Endodermal cell (in vitro differentiated cells): ENCODE measurements around the gene LDLRAD2. TPM values are rescaled to one million over a fixed set of nuclear protein-coding genes. Genes with fewer than 3 reads are reported as not detected.
"Not testable (repeated sequence)": the region's sequence is repeated elsewhere in the genome, so short reads cannot be mapped to it uniquely, and the experiment has no call there.

Experiments used
- DNase-seq: peaks from one replicate; pipeline ENCODE4 v3.0.0-alpha.2; 2017
- H3K27ac ChIP-seq: 2 replicates; pipeline ENCODE4 v1.5.1; 2013; ENCODE audit warnings: mild to moderate bottlenecking, low read depth, low read length, moderate library complexity
- H3K27me3 ChIP-seq: 2 replicates; pipeline ENCODE4 v1.6.1; 2013; ENCODE audit warnings: mild to moderate bottlenecking, low read length, moderate library complexity; ENCODE audit not compliant: insufficient read depth, control insufficient read depth, poor library complexity, severe bottlenecking
- H3K36me3 ChIP-seq: 2 replicates; pipeline ENCODE4 v1.7.0; 2013; ENCODE audit warnings: mild to moderate bottlenecking, low read length, moderate library complexity; ENCODE audit not compliant: control insufficient read depth, insufficient read depth
- H3K4me1 ChIP-seq: one replicate; pipeline ENCODE4 v1.7.0; 2013; ENCODE audit warnings: low read length; ENCODE audit not compliant: control insufficient read depth, insufficient read depth
- H3K4me3 ChIP-seq: 2 replicates; pipeline ENCODE4 v1.5.1; 2013; ENCODE audit warnings: mild to moderate bottlenecking, low read length, moderate library complexity
- H3K9ac ChIP-seq: 2 replicates; pipeline ENCODE4 v1.6.1; 2013; ENCODE audit warnings: mild to moderate bottlenecking, low read length, moderate library complexity; ENCODE audit not compliant: poor library complexity, severe bottlenecking; ENCODE audit errors: extremely low read depth
- H3K9me3 ChIP-seq: 2 replicates; pipeline ENCODE4 v1.6.1; 2013; ENCODE audit warnings: mild to moderate bottlenecking, low read length, moderate library complexity; ENCODE audit not compliant: control insufficient read depth
- H3K27ac Mint-ChIP-seq: 2 replicates; pipeline ENCODE4 v1.8.0; 2020; ENCODE audit warnings: mixed read lengths
- H3K27me3 Mint-ChIP-seq: 2 replicates; pipeline ENCODE4 v1.8.0; 2021; ENCODE audit warnings: mild to moderate bottlenecking, mixed read lengths; ENCODE audit not compliant: insufficient read depth
- H3K36me3 Mint-ChIP-seq: 2 replicates; pipeline ENCODE4 v1.8.0; 2020; ENCODE audit warnings: low read depth, mixed read lengths
- H3K4me1 Mint-ChIP-seq: 2 replicates; pipeline ENCODE4 v1.8.0; 2020; ENCODE audit warnings: mixed read lengths
- H3K4me3 Mint-ChIP-seq: 2 replicates; pipeline ENCODE4 v1.8.0; 2020; ENCODE audit warnings: mild to moderate bottlenecking, moderate library complexity, mixed read lengths
- H3K9me3 Mint-ChIP-seq: 2 replicates; pipeline ENCODE4 v1.8.0; 2020; ENCODE audit warnings: mild to moderate bottlenecking, mixed read lengths
- CTCF ChIP-seq: fragments of 200-600 bp; sonication (generic); conservative IDR thresholded peaks from 2 replicates; pipeline ENCODE4 v1.5.0; 2021; ENCODE audit warnings: antibody characterized with exemption, mild to moderate bottlenecking
- WGBS, 2 experiments: methylation state at CpG; one replicate each; pipeline versions ENCODE4 v1.1.5 to v1.1.7; 2013; ENCODE audit warnings: missing lambda C conversion rate in 2 of 2, mixed read lengths in 1 of 2; ENCODE audit not compliant: insufficient coverage in 1 of 2, insufficient read length in 1 of 2; 5-methylcytosine and 5-hydroxymethylcytosine counted together
- total RNA-seq, 2 donors: library from RNA; stranded (reverse); fragmentation: NEBNext Ultra II Directional in 1 of 2; extraction: Animal tissue kit (Norgen Biotek cat#: 25700) in 1 of 2; gene quantifications; 2 replicates in 1 of 2; 3 replicates in 1 of 2; pipeline ENCODE4 v1.2.1, GENCODE V29; 2021

The LDLRAD2 gene
- total RNA-seq, 2 donors from 2014 or later: 0.58 to 0.88 TPM

GRCh38 chr1:21764615-21765423 lies 47.2 kb upstream of the LDLRAD2 start:
- Mint-ChIP-seq H3K9me3 (no peaks in the 10 kb centered on the region), H3K27ac (peak overlapping the region; percentile 80), H3K4me3 (no peak overlapping the region), H3K4me1 (peaks cover 21% of the 10 kb centered on the region), H3K27me3 (no peaks in the 10 kb centered on the region), H3K36me3 (peaks cover 2% of the 10 kb centered on the region)
- H3K27ac ChIP-seq: peak overlapping the region; percentile 24
- H3K4me3 ChIP-seq: no peak overlapping the region
- no peak for TF ChIP-seq CTCF
- no peaks in the 10 kb centered on the region for H3K36me3 ChIP-seq
- 84 to 88% methylated on average over 10 to 13 of the region's 13 CpGs for WGBS, 2 experiments
- H3K9me3 ChIP-seq: no peaks in the 10 kb centered on the region
- no peaks in the 10 kb centered on the region for H3K27me3 ChIP-seq
- H3K9ac ChIP-seq: no peak overlapping the region
- DNase-seq: peak; percentile 69
- H3K4me1 ChIP-seq: no peaks in the 10 kb centered on the region

GRCh38 chr1:21766210-21766609 lies 45.9 kb upstream of the LDLRAD2 start:
- no peak for TF ChIP-seq CTCF
- 96 to 100% methylated on average over 3 to 4 of the region's 4 CpGs for WGBS, 2 experiments
- H3K36me3 ChIP-seq: no peaks in the 10 kb centered on the region
- H3K27ac ChIP-seq: no peak overlapping the region
- H3K9me3 ChIP-seq: no peaks in the 10 kb centered on the region
- DNase-seq: no peak
- Mint-ChIP-seq H3K36me3 (peaks cover 2% of the 10 kb centered on the region), H3K9me3 (no peaks in the 10 kb centered on the region), H3K4me3 (no peak overlapping the region), H3K27me3 (no peaks in the 10 kb centered on the region), H3K27ac (no peak overlapping the region), H3K4me1 (peaks cover 18% of the 10 kb centered on the region)
- no peaks in the 10 kb centered on the region for H3K27me3 ChIP-seq
- H3K4me3 ChIP-seq: no peak overlapping the region
- no peaks in the 10 kb centered on the region for H3K4me1 ChIP-seq
- no peak overlapping the region for H3K9ac ChIP-seq

GRCh38 chr1:21767106-21767505 lies 45.0 kb upstream of the LDLRAD2 start:
- H3K4me3 ChIP-seq, H3K27me3 ChIP-seq, H3K9me3 Mint-ChIP-seq, H3K27ac ChIP-seq, H3K36me3 ChIP-seq, H3K9me3 ChIP-seq, H3K4me3 Mint-ChIP-seq, H3K27me3 Mint-ChIP-seq, H3K4me1 ChIP-seq, H3K9ac ChIP-seq, H3K36me3 Mint-ChIP-seq, H3K27ac Mint-ChIP-seq, DNase-seq: not testable (repeated sequence)
- WGBS, 2 experiments: 96 to 100% methylated on average over 6 to 8 of the region's 8 CpGs
- peaks cover 18% of the 10 kb centered on the region for H3K4me1 Mint-ChIP-seq
